Gastrocnemius medialis (tissue), 4 donors: ENCODE measurements around the gene RHOT2.

Experiments used
- POLR2A ChIP-seq, 2 donors: fragments of 450-650 bp; IDR thresholded peaks; one replicate each; pipeline ENCODE4 v1.6.1; 2017; ENCODE audit warnings: antibody characterized with exemption in 2 of 2, mild to moderate bottlenecking in 2 of 2, moderate library complexity in 2 of 2
- TF ChIP-seq, protein P1 (sequence below), 5 experiments: fragments of 450-650 bp in 3 of 5; fragments of 200-600 bp in 2 of 5; sonication (generic) in 2 of 5; IDR thresholded peaks in 4 of 5; conservative IDR thresholded peaks in 1 of 5; 1 replicate in 4 of 5; 2 replicates in 1 of 5; pipeline ENCODE4 v1.5.1; 2016 to 2019; ENCODE audit warnings: antibody characterized with exemption in 5 of 5, mild to moderate bottlenecking in 3 of 5, moderate library complexity in 3 of 5

- TF ChIP-seq, protein P1, sequence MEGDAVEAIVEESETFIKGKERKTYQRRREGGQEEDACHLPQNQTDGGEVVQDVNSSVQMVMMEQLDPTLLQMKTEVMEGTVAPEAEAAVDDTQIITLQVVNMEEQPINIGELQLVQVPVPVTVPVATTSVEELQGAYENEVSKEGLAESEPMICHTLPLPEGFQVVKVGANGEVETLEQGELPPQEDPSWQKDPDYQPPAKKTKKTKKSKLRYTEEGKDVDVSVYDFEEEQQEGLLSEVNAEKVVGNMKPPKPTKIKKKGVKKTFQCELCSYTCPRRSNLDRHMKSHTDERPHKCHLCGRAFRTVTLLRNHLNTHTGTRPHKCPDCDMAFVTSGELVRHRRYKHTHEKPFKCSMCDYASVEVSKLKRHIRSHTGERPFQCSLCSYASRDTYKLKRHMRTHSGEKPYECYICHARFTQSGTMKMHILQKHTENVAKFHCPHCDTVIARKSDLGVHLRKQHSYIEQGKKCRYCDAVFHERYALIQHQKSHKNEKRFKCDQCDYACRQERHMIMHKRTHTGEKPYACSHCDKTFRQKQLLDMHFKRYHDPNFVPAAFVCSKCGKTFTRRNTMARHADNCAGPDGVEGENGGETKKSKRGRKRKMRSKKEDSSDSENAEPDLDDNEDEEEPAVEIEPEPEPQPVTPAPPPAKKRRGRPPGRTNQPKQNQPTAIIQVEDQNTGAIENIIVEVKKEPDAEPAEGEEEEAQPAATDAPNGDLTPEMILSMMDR (IDR thresholded peaks at IDR 0.05 in 4 of 5, conservative IDR thresholded peaks at IDR 0.05 in 1 of 5) = no peak
- TF ChIP-seq POLR2A (IDR thresholded peaks at IDR 0.05) = peak in 1 of 2 donors; percentile 21
Measured at GRCh38 chr16:714558-715476, 46.9 kb downstream of the RHOT2 start, which contains the start of gene METRN.
